DMS 273 (cell line): ENCODE measurements around the gene HMGCS1.
"Not testable (repeated sequence)": the region's sequence is repeated elsewhere in the genome, so short reads cannot be mapped to it uniquely, and the experiment has no call there.

Experiments used
- DNase-seq: peaks from one replicate; lab custom pipeline; 2025; ENCODE audit not compliant: unreplicated experiment; lab: John Stamatoyannopoulos, UW

The HMGCS1 gene

GRCh38 chr5:43313035-43313853, at the start of gene HMGCS1:
TSS of gene HMGCS1 (minus strand) at chr5:43313412. CDS start at chr5:43298965, 14,447 bp downstream.
- peak; percentile 100 for DNase-seq

GRCh38 chr5:43358726-43359125, 45.5 kb upstream of the HMGCS1 start:
- DNase-seq = no peak

GRCh38 chr5:43358301-43358700, 45.1 kb upstream of the HMGCS1 start:
- DNase-seq = no peak

GRCh38 chr5:43357878-43358281, 44.7 kb upstream of the HMGCS1 start:
- no peak for DNase-seq

- no peak for DNase-seq
These were observed 43.9 kb upstream of the HMGCS1 start for GRCh38 chr5:43357067-43357466.

GRCh38 chr5:43354774-43355173, 41.6 kb upstream of the HMGCS1 start:
- no peak for DNase-seq

- no peak for DNase-seq
These were observed 40.5 kb upstream of the HMGCS1 start for GRCh38 chr5:43353668-43354067.

GRCh38 chr5:43352915-43353314, 39.7 kb upstream of the HMGCS1 start:
- no peak for DNase-seq

GRCh38 chr5:43352131-43352530, 38.9 kb upstream of the HMGCS1 start:
- no peak for DNase-seq

- DNase-seq = no peak
These were observed 35.7 kb upstream of the HMGCS1 start for GRCh38 chr5:43348861-43349363.

GRCh38 chr5:43348207-43348606, 35.0 kb upstream of the HMGCS1 start:
- DNase-seq = no peak

- DNase-seq = no peak
These were observed 25.6 kb upstream of the HMGCS1 start for GRCh38 chr5:43338862-43339261.

GRCh38 chr5:43336159-43336558, 22.9 kb upstream of the HMGCS1 start:
- DNase-seq = no peak

GRCh38 chr5:43335681-43336080, 22.5 kb upstream of the HMGCS1 start:
- DNase-seq = no peak

GRCh38 chr5:43332401-43332800, 19.2 kb upstream of the HMGCS1 start:
- no peak for DNase-seq

- not testable (repeated sequence) for DNase-seq
These were observed 12.4 kb upstream of the HMGCS1 start for GRCh38 chr5:43325624-43326023.

GRCh38 chr5:43323488-43323887, 10.3 kb upstream of the HMGCS1 start:
- DNase-seq = not testable (repeated sequence)

GRCh38 chr5:43320846-43321245, 7.6 kb upstream of the HMGCS1 start:
- DNase-seq = no peak

GRCh38 chr5:43316421-43316820, 3.2 kb upstream of the HMGCS1 start:
- DNase-seq = no peak

GRCh38 chr5:43315682-43316081, 2.5 kb upstream of the HMGCS1 start:
- no peak for DNase-seq

GRCh38 chr5:43315263-43315662, 2.1 kb upstream of the HMGCS1 start:
- no peak for DNase-seq

- no peak for DNase-seq
These were observed 1.5 kb upstream of the HMGCS1 start for GRCh38 chr5:43314724-43315123.
